GM18870 (cell line): ENCODE results near the gene TMEM19.
A peak's percentile ranks its signal among the peaks of the same experiment; 100 is the strongest.

Experiments used
- ATAC-seq: cut with Tn5 transposase; IDR thresholded peaks from one replicate; pipeline ENCODE4 v1.9.1; 2021; ENCODE audit warnings: moderate library complexity; ENCODE audit not compliant: unreplicated experiment

The TMEM19 gene

GRCh38 chr12:71708658-71709057, 22.8 kb downstream of the TMEM19 start:
- no peak for ATAC-seq

GRCh38 chr12:71710276-71711125, 24.6 kb downstream of the TMEM19 start:
- no peak for ATAC-seq

- no peak for ATAC-seq
Measured at GRCh38 chr12:71718611-71719010, 32.7 kb downstream of the TMEM19 start.

- no peak for ATAC-seq
Measured at GRCh38 chr12:71719647-71720370, 33.9 kb downstream of the TMEM19 start.

GRCh38 chr12:71721783-71722505, 36.1 kb downstream of the TMEM19 start:
- no peak for ATAC-seq

GRCh38 chr12:71725011-71725410, 39.1 kb downstream of the TMEM19 start:
- no peak for ATAC-seq

GRCh38 chr12:71726548-71726947, 40.7 kb downstream of the TMEM19 start:
- no peak for ATAC-seq

- ATAC-seq = no peak
Measured at GRCh38 chr12:71727958-71728357, 42.1 kb downstream of the TMEM19 start.

- ATAC-seq = no peak
Measured at GRCh38 chr12:71730936-71731335, 45.1 kb downstream of the TMEM19 start.

- ATAC-seq = no peak
Measured at GRCh38 chr12:71731439-71732356, 45.8 kb downstream of the TMEM19 start.

GRCh38 chr12:71732357-71732712, 46.5 kb downstream of the TMEM19 start:
- ATAC-seq = no peak

GRCh38 chr12:71737197-71737596, 51.3 kb downstream of the TMEM19 start:
- ATAC-seq = no peak

GRCh38 chr12:71742998-71743397, 57.1 kb downstream of the TMEM19 start:
- no peak for ATAC-seq

GRCh38 chr12:71744522-71745300, 58.8 kb downstream of the TMEM19 start:
- ATAC-seq = no peak

- ATAC-seq = peak; percentile 85
Measured at GRCh38 chr12:71746974-71747611, 61.2 kb downstream of the TMEM19 start.

- ATAC-seq = no peak
Measured at GRCh38 chr12:71748081-71748850, 62.4 kb downstream of the TMEM19 start.

- no peak for ATAC-seq
Measured at GRCh38 chr12:71749666-71750065, 63.8 kb downstream of the TMEM19 start.

GRCh38 chr12:71752891-71753290, 67.0 kb downstream of the TMEM19 start:
- no peak for ATAC-seq
